DMS53 treated with DMSO at 0.1 percent for 48 hours (cell line): ENCODE measurements around the gene CACTIN.
"Not testable (repeated sequence)": the region's sequence is repeated elsewhere in the genome, so short reads cannot be mapped to it uniquely, and the experiment has no call there.

ENCODE experiments used
- DNase-seq: peaks from one replicate; lab custom pipeline; 2025; ENCODE audit not compliant: unreplicated experiment; lab: John Stamatoyannopoulos, UW

CACTIN gene

DNA sequence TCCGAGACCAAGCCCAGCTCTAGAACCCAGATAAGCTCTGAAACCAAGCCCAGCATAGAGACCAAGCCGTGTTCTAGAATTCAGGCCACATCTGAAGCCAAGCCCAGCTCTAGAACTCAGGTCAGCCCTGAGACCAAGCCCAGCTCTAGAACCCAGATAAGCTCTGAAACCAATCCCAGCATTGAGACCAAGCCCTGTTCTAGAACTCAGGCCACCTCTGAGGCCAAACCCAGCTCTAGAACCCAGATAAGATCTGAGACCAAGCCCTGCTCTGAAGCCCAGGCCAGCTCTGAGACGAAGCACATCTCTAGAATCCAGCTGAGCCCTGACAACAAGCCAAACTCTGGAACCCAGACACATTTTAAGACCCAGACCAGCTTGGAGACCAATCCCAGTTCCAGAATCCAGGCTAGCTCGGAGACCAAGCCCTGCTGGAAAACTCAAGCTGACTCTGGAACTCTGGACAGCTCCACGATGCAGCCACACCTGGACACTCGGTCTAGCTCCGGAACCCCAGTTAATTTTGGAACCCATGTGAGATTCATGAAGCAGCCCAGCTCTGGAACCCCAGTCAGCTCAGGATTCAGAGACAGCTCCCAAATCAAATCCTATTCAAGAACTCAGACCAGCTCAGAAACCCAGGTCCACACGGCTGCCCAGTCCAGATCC is 35.5 kb downstream of the CACTIN start:
- DNase-seq: no peak

DNA sequence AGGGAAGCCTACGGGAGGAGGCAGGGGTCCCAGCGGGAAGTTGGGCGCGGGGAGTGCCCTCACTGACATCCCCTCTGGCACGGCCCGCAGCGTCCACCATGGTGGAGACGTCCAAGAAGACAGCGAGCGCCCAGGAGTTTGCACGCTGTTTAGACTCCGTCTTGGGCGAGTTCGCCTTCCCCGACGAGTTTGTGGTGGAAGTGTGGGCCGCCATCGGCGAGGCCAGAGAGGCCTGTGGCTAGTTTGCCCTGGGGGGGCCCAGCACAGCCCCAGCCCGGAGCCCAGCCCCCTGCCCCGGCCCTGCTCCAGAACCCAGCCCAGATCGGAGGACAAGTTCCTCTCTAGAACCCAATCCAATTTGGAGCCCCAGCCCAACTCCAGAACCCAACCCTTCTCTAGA is 36.6 kb downstream of the CACTIN start:
- no peak for DNase-seq

DNA sequence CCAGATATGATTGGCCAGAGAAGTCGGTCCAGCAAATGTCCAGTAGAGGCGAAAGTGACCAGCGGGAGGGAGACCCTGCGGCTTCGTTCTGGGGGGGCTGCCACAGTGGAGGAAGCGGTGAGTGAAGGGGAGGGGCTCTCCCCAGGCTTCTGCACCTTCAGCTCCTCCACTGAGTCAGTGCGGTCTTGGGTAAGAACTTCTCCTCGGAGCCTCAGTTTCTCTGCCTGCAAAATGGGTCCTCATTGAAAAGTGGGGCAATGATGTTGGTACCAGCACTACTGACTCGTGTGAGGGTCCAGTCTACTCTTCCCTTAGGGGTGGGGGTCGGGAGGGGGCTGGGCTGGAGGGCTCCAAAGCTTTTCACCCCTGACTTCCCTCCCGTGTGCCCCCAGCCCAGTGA is 37.2 kb downstream of the CACTIN start:
- no peak for DNase-seq

DNA sequence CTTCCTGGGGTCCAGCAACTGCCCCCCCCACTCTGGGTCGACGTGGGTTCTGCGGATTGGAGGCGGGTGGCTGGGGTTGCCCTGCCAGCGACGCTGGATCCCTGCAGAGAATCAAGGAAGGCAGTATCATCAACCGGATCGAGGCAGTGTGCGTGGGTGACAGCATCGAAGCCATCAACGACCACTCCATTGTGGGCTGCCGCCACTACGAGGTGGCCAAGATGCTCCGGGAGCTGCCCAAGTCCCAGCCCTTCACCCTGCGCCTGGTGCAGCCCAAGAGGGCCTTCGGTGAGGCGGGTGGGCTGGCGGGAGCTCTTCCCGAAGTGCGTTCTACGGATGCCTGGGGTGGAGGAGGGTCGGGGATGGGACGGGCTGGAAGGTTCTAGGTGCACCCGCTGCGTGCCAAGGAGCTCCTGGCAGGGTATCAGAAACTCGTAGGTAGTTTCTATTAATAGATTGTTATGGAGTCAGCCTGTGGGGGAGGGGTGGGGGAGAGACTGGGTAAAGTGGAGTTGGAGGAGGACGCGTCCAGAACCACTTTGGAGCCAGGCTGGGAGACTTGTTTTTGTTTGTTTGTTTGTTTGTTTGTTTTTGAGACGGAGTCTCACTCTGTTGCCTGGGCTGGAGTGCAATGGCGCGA is 39.8 kb downstream of the CACTIN start:
- DNase-seq: no peak

DNA sequence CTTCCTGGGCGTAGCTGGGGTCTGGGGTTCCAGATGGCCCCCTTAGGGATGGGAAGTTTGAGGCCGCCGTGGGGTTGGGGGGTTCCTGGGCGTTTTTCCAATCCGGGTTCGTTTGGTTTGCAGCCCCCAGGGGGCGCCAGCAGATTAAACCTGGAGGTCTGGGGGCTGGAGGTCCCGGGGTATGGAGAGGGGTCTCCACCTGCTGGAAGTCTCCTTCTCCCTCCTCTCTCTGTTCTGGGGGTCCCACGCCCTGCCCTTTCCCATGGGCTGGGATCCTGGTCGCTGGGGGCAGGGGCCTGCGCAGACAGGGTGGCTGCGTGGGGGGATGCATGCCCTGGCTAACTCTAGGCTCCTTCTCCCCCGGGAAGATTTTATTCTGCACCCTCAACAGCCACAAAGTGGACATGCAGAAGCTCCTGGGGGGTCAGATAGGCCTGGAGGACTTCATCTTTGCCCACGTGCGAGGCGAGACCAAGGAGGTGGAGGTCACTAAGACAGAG is 40.4 kb downstream of the CACTIN start:
- DNase-seq: no peak

DNA sequence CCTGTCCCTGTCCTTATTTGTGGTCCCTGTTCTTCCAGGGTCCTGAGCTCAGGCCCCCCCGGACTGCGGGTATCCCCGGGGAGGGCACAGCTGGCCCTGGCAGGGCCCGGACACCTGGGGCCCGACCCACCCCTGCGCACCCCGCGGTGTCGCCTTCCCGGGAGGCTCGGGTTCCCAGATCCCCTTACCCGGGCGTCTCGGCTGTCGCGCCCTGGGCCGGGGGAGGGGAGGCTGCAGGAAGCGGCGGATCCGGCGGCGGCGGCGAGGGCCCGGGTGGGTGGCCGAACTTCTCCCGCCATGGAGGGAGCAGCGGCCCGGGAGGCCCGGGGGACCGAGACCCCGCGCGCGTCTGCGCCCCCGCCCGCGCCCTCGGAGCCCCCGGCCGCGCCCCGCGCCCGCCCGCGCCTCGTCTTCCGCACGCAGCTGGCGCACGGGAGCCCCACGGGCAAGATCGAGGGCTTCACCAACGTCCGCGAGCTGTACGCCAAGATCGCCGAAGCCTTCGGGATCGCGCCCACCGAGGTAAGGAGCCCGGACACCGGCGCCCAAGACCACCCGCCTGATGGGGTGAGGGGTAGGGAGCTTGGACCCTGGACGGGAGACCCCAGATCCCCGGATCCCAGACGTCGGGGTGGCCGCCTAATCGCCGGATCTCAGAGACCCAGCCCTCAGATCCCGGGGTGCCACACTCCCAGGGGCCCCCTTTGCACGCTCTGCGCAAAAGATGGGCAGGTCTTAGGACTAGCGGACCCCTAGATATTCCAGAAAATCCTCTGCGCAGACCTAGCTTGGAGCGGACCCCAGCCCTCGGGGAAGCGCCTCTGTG is 41.1 kb downstream of the CACTIN start, which contains the start of gene GIPC3:
TSS of gene GIPC3 (plus strand) at position 178 of the 826 bp plus-strand sequence. CDS start at position 298, 120 bp downstream.
- no peak for DNase-seq

DNA sequence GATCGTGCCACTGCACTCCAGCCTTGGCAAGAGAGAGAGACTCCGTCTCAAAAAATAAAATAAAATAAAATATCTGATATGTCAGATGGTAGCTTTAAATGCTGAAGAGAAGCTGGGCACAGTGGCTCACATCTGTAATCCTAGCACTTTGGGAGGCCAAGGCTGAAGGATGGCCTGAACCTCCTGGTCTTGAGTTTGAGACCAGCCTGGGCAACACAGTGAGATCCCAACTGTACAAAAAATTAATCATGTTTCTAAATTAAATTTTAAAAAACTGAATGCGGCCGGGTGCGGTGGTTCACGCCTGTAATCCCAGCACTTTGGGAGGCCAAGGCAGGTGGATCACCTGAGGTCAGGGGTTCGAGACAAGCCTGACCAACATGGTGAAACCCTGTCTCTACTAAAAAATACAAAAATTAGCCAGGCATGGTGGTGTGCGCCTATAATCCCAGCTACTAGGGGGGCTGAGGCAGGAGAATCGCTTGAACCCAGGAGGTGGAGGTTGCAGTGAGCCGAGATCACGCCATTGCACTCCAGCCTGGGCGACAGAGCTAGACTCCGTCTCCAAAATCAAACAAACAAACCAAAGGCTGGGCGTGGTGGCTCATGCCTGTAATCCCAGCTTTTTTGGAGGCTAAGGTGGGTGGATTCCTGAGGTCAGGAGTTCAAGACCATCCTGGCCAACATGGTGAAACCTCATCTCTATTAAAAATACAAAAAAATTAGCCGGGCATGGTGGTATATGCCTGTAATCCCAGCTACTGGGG is 42.4 kb downstream of the CACTIN start:
- DNase-seq: not testable (repeated sequence)

DNA sequence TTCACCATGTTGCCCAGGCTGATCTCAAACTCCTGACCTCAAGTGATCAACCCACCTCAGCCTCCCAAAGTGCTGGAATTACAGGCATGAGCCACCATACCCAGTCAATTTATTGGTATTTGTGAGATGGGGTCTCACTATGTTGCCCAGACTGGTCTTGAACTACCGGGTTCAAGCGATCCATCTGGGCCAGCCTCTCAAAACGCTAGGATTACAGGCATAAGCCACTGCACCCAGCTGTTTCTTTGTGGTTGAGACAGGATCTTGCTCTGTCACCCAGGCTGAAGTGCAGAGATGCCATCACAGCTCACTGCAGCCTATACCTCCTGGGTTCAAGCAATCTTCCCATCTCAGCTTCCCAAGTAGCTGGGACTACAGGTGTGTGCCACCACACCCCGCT is 44.8 kb downstream of the CACTIN start:
- not testable (repeated sequence) for DNase-seq

DNA sequence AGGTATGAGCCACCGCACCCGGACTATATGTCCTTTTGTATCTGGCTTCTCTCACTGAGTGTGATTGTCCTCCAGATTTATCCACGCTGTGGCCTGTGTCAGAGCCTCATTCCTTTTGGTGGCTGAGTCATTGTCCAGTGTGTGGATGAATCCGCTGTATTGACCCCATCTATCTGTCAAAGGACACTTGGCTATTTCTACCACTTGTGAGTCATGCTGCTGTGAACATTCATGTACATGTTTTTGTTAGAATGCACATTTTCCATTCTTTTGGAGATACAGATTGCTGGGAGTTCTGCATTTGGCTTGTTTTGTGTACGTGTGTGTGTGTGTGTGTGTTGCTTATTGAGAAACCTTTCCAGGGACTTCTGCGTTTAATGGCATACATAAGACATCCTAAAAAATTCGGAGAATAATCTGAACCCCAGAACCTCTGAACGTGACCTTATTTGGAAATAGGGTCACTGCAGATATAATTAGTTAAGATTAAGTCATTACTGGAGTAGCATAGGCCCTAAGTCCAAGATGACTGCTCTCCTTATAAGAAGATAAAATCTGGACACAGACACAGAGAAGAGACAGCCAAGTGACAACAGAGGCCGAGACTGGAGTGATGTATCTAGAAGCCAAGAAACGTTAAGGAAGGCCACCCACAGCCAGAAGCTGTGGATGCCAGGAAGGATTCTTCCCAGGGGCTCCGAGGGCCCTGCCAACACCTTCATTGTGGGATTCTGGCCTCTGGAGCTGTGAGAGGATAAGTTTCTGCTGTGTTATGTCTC is 46.2 kb downstream of the CACTIN start:
- DNase-seq: no peak

DNA sequence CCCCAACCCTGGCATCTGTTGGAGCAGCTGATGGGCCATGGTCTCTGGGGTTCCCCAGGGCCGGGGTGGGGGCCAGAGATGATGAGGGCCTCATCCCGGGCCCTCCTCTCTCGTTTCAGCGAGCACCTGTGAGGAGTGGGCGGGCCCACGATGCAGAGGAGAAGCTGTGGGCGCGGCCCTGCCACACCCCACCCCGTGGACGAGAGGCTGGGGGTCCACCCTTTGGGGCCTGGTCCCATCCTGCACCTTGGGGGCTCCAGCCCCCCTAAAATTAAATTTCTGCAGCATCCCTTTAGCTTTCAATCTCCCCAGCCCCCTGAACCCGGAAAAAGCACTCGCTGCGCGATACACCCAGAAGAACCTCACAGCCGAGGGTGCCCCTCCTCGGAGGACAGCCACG is 48.2 kb downstream of the CACTIN start:
- no peak for DNase-seq

DNA sequence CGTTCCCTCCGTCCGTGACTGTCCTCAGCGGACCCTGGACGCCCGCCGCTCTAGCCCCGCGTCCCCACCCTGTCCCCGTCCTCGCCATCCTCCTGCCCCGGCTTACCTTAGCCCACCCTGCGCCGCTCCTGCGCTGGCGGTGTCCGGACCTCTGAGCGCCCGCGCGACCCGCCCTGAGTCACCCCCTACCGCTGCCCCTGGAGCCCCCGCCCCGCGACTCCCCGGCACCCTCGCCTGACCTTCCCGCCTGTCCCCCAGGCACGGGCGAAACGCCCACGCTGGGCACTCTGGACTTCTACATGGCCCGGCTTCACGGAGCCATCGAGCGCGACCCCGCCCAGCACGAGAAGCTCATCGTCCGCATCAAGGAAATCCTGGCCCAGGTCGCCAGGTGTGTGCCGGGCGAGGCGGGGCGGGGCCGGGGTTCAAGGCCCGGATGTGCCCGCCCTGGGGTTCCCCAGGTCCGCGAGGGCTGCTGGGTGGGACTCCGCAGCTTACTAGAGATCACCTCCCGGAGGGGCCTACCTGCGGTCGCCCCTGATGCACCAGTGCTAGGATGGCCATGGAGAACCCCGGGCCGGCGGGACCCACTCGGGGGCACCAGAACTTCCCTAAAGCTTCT is 48.8 kb downstream of the CACTIN start:
- DNase-seq: no peak

DNA sequence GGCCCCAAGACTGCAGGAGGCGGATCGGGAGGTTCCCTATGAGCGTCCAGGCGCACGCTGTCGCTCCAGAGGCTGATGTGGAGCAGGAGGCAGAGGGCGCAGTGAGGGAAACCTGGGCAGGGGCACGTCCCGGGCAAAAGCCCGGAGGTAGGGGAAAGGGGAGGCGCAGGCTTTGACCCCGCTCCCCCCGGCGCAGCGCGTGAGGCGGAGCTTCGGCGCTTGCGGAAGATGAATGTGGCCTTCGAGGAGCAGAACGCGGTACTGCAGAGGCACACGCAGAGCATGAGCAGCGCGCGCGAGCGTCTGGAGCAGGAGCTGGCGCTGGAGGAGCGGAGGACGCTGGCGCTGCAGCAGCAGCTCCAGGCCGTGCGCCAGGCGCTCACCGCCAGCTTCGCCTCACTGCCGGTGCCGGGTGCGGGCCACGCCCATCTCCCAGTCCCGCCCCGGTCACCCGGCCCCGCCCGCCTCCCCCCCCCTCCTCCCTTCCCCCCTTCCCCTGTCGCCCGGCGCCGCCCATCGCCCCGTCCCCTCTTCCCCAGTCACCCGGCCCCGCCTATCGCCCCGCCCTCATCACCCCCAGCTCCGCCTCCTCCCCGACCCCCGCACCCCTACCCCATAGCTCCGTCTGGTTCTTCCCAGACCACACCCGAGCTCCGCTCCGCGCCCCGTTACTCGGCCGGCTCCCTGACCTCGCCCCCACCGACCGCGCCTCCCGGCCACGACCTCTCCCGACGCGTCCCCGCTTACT is 49.7 kb downstream of the CACTIN start:
- DNase-seq: no peak

DNA sequence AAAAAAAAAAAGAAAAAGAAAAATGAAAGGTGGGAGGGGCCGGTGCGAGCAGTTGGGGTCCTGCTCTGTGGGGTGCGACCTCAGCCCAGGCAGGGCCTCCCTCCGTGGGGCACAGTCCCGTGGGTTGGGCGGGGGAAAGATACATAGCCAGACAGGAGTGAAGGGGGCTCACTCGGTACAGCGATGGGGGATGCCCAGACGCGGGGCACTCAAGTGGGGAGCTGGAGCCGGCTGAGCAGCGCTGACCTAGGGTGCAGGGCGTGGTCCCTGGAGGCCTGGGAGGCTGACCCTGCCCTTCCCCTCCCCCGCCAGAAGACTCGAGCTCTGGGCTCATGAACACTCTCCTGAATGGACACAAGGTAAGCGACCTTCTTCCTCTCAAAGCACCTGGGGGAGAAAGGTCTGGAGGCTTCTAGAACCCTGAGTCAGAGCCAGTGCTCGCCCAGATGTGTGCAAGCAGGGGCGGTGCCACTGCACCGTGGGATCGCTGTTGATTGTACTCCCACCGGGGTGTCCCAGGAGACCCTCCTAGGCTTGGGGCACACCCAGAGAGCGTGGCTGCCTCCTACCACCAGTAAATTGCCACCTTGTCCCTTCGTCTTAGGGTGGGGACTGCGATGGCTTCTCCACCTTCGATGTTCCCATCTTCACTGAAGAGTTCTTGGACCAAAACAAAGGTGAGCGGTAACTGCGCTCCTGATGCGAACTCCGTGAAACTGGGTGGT is 50.5 kb downstream of the CACTIN start:
- DNase-seq: no peak

DNA sequence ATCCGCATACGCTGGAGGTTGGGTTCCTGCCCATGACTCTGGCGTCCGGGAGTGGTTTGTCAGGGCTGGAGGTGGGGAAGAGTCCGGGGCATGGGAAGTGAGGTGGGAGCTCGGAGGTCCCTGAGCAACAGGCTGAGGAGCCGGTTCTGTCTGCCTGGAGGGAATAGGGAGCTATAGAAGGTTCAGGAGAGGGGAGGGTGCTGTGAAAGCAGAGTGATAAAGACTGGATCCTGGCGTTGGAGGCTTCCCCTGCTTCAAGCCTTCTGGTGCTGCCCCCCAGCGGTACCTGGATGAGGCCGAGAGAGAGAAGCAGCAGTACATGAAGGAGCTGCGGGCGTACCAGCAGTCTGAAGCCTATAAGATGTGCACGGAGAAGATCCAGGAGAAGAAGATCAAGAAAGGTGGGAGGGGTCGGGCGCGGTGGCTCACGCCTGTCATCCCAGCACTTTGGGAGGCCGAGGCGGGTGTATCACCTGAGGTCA is 51.3 kb downstream of the CACTIN start:
- no peak for DNase-seq

DNA sequence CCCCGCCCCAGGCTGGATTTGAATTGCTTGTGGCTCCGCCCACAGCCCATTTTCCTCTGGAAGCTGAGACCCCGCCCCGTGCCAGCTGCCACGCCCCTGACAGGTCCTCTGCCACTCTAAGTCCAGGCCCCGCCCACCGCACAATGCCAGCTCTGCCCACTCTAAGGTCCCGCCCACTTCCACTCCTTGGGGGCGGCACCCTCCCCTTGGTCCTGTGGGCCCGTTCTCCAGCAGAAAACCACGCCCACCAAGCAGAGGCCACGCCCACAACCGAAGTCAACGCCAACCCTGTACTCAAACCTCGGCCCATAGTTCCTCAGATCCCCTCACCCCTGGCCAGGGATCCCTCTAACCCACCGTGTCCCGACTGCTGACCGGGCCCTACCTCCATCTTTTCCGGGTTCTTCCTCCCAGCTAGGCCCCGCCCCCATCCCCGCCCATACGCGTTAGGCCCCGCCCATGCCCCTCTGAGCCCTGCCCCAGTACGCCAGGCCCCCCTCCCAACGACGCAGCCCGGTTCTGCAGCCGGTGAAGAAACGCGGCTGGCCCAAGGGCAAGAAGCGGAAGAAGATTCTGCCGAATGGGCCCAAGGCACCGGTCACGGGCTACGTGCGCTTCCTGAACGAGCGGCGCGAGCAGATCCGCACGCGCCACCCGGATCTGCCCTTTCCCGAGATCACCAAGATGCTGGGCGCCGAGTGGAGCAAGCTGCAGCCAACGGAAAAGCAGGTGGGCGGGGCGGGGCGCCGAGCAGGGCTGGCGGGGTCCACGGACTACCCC is 52.5 kb downstream of the CACTIN start:
- DNase-seq: peak; percentile 54

DNA sequence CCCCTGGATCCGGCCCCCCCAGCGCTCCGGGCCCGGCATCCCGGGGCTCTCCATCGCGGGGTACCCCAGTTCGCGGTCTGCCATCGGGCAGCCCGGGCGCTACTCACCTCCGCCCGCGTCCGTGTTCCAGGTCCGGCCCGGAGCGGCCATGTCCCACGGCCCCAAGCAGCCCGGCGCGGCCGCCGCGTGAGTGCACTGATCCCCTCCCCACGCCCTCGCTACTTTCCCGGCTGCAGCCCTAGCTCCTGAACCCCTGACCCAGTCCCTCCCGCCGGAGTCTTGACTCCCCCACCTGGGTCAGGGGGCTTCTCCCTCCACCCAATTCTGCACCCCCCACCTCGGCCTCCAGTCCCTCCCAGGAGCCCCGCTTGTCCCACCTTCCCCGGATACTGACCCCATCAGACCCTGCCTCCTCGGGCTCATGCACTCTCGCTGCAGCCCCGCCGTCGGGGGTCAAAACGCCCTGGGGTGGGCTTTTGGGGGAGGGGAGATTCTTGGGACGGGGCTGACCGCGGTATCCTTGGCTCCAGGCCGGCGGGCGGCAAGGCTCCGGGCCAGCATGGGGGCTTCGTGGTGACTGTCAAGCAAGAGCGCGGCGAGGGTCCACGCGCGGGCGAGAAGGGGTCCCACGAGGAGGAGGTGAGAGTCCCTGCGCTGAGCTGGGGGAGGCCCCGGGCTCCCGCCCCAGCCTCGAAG is 53.3 kb downstream of the CACTIN start:
- no peak for DNase-seq

DNA sequence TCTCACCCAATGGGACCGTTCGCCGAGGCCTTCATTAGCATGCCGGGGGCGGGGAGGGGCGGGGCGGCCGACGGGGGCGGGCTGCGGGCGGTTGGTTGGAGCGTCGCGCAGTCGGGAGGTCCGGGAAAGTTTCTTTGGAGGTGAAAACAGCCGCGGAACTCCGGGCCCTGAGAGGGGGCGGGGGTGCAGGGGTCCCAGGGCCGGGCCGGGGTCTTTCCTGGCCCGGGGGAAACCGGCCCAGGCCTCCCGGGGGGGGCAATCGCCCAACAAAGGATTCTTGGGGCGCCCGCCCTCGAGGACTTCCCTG is 53.8 kb downstream of the CACTIN start, which contains the start of gene HMG20B:
TSS of gene HMG20B (plus strand) at position 90 of the 307 bp plus-strand sequence. CDS start 366 bp downstream, outside the sequence.
- no peak for DNase-seq
